NCI-H2171 (cell line): ENCODE measurements around the gene FARP1.

Experiments used
- DNase-seq: peaks from one replicate; lab custom pipeline; 2025; lab: John Stamatoyannopoulos, UW

FARP1 gene

DNA sequence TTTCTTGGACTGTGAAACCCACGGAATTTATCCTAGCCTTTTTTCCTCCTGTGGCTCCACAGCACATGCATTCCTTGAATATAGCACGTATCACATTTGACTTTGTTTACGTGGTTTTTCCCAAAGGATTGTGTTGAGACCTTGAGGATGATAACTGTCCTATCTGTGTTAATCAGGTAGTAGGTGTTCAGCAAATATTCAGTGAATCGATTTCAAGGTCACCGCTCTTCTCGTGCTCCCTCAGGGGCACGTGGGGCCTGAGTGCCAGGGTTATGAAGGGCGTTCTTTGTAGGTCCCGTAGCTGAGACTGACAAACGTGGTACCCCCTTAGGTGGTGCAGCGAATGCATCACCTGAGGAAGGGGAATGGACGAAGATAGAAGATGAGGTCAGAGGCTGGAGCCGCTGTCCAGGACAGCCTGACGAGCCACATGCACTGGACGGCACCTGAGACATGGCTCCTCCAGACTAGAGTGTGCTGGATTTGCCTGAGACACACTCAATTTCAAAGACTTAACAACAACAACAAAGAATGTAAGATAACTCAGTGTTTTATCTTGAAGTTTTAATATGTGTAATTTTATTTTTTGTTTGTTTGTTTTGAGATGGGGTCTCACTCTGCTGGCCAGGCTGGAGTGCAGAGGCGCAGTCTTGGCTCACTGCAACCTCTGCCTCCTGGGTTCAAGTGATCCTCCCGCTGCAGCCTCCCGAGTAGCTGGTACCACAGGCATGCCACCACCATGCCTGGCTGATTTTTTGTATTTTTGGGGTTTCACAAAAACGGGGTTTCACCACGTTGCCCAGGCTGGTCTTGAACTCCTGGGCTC lies 165.4 kb downstream of the FARP1 start:
- DNase-seq = no peak

DNA sequence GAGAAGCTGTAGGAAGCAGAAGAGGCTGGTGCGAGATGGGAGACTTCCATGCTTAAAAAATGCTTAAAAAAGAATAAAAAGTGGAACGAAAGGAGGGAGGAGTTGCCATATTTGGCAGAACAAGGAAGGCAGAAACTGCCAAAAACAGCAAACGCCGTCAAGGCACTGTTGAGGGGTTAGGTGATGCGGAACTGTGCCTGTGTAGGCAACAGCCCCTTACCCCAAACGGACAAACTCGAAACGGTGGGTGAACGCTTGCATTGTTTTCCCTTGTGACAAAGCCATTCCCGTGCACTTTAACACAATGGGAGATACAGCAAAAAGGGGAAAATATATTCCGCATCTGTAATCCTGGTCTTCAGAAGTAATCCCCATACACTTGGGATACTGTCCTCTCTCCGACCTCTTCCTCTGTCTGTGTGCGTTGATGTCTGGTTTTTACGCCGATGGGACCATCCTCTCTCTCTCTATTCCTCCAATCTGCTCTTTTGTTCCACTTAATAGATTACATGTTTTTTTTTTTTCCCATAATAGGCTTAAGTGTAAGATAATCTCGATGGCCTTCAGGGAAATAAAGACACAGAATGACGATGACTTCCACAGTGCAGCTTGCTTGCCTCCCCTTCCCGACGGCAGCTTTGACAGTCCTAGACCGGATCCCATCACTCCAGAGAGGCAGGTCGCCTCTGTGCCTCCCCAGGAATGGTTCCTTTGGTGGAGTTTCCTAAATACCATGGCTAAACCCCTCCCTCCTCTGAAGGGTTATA lies 166.9 kb downstream of the FARP1 start:
- DNase-seq = no peak

DNA sequence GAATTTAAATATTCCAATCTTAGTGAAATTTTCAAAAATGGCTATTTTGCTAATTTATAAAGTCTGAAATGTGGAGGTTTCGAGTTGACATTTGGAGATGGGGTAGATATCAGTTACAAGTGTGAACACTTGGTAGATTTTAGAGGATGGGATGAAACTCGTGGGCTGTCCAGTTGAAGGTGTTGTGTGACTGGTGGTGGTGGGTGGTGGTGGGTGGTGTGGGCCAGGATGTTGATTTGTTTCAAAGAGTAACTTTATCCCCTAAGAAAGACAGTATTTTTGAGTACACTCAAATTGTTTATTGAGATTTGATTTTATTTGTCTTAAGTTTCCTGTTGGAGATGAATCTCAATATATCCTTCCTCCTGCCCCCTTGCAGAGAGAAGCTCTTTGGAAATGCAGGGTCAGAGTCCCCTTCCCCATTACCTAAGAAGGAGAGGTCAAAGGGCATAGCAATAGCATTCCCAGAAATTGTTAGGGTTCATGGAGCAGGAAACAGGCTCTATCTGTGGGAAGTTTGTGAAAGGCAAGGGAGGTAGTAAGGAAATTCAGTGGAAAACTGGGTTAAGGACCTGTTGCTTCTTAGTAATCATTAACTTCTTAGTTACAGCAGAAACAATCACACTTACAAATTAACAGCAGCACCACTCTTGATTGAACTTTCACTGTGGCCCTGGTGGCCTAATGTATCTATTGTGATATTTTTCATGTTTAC lies 167.7 kb downstream of the FARP1 start:
- no peak for DNase-seq

DNA sequence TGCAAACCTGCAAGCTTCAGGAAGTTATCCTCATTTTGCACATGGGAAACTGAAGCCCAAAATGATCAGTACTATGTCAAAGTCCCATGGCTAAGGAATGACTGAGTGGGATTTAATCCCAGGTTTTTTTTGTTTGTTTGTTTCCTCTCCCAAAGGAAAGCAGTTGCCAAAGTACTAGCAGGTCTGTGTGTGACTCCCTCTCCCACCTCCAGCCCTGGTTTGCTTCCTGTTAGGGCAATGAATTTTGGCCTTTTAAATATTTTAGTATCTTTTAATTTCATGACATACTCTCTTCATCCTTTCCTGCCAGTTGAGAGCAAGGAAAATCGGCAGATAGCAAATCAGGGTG lies 168.3 kb downstream of the FARP1 start:
- DNase-seq = no peak

DNA sequence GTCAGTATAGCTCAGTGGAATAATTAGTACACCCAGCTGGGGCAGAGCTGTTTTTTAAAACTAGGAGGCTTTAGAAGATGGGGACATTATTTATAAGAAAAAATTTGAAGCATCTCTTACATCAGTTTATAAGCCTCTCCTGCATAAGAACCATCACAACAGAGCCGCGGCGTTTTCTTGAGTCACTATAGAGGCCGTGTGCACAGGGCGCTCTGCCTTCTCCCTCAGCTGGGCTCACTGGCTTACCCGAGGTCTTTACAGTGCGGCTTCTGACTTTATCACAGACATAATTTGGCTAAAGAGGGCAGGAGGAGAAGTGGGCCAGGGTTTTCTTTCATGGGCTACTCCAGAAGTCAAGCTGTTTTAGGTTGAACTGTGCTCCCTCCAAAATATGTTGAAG lies 169.7 kb downstream of the FARP1 start:
- no peak for DNase-seq

DNA sequence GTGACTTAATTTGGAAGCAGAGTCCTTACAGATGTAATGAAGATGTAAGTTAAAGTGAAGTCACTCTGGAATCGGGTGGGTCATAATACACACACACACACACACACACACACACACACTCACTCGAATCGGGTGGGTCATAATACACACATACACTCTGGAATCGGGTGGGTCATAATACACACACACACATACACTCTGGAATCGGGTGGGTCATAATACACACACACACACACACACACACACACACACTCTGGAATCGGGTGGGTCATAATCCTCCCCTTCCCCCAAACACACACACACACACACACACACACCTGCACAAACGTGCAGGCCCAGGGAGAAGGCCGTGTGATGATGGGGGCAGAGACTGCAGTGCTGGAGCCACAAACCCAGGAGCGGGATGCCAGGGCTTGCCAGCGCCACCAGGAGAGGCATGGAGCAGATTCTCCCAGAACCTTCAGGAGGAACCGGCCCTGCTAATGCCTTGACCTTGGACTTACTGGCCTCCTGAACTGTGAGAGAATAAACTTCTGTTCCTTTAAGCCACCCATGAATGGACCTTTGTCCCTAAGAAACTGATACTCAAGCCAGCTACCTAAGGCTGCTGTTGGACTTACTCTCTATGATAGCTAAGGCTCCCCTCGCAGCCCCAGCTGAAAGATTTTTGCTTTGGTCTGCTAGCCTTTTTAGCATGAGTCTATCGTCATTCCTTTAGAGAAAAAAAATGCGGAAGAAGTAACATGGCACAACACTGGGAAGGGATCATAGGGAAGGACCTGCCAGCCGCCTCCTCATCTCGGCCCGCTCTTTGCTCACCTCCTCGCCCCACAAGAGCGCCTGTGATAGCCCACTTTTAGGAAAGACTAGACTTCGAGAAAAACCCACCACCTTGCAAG lies 170.4 kb downstream of the FARP1 start:
- no peak for DNase-seq

DNA sequence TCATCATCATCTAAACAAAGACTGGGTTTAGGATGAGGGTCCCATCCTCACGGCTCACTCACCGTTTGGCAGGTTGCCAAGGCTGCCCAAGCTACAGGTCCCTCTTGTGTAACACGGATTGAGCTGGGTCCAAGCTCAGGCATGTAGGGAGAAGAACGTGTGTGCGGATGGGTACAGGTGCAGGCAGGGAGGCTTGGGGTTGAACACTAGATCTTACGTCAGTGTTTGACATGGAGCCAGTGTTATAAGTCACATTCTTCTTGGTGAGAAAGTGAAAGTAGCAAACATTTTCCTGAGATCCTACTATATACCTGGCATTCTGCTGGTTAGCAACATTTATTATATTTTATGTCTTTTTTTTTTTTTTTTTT lies 171.0 kb downstream of the FARP1 start:
- DNase-seq = no peak

DNA sequence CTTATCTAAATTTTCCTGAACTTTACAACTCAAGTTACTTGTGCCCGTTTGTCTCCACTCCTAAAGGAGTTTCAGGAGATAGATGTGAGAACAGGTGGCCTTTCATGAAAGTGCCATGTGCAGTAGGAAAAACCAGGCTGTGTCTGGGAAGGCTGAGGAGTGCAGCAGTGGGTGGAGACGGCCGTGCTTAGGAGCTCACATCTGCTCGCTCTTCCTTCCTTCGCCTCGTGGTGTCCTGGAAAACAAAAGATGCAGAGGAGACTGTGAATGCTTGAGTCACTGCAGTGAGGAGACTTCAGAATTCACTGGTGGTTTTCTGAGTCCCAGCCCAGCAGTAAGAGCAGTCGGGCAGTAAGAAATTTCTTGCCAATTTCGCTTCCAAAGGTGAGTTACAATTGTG lies 172.6 kb downstream of the FARP1 start:
- peak; percentile 47 for DNase-seq

DNA sequence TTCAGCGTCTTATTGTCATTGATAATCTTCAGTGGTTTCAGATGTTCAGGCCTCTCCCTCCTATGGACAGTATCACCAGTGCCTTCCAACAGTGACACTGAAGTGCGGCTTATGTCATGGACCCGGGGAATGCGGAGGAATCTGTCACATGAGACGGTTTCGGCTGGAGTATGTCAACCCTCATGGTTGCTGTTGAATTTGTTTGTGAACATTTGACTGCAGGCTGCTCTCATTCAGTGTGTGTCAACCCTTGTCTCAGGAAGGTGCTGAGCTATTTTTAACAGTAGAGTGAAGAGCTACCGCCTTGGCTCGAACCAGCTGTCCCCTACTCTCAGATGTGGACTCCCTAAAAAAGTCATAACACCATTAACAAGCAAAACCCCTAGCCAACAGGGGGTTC lies 173.0 kb downstream of the FARP1 start:
- DNase-seq = no peak

DNA sequence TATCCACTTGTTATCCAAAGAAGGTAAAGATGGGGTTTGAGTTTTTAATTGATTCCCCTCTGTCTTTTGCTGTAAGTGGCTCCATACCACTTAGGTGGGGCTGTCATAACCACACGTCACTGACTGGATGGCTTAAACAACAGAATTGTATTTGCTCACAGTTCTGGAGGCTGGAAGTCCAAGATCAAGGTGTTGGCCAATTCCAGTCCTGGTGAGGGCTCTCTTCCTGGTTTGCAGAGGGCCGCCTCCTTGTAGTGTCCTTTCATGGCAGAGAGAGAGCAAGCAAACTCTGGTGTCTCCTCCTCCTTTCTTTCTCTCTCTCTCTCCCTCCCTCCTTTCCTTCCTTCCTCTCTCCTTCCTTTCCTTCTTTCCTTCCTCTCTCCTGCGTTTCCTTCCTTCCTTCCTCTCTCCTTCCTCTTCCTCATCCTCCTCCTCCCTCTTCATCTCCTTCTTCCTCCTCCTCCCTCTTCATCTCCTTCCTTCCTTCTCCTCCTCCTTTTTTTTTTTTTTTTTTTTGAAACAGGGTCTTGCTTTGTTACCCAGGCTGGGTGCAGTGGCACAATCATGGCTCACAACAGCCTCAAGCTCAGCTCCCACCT lies 174.8 kb downstream of the FARP1 start:
- DNase-seq = no peak

DNA sequence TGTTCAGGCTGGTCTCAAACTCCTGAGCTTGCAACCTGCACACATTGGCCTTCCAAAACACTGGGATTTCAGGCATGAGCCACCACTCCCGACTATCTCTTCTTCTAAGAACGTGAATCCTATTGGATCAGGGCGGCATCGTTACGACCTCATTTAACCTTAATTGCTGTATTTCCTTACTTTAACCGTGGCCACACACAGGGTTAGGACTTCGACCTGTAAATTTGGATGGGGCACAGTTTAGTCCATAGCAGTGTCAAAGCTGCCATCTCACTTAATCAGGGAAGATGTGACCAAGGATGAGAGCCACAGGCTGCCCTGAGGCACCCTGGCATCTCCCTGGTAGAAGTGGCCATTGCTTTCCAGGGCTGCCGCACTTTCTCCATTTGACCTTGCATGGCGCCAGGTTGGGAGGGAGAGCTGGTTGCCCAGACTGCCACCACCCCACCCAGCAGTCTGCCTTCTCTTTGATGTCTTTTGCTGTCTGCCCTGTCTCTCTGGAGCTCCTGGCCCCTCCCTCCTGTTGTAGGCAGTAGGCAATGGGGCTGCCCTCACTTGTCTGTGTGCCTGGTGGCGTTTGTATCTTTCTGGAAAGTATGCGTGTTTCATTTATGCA lies 175.5 kb downstream of the FARP1 start:
- no peak for DNase-seq

DNA sequence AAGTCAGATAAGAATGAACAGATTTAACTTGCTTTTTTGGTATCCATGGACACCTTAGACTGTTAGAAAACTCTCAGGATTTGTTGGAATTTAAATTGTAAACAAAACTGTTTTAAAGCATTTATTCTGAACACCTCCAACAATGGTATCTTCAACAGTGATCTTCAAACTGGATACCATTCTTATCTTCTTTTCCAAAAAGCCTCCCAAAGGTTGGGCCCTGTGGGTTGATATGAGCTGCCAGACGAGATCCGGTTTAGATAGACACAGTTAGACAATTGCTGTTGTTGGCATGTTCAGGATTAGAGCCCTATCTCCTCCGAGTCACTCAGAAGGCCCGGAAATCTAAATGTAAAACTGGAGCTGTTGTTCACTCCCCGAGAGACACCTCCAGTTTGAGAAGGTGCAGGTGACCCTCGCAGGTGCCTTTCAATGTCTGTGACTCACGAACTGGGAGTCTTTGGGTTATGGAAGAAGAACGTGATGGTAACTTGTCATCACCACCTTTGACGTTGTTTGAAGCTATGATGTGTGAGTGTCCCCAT lies 177.7 kb downstream of the FARP1 start:
- DNase-seq = no peak

DNA sequence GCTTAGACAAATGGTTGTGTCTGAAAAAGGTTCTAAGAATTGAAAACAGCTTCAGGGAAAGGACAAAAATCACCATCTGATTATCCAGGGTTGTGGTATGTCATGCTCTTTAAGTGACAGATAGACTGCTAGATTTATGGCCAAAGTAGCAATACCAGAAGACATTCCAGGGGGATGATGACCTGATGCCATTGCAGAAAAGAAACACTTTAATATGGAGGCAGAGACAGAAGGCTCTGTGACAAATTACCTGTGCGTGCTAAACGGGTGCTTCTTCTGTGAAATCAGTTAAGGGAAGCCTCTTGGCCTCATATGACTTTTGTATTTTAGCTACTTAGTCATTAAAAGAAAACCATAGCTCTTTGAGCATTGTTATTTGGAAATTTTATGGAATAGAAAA lies 178.5 kb downstream of the FARP1 start:
- no peak for DNase-seq

DNA sequence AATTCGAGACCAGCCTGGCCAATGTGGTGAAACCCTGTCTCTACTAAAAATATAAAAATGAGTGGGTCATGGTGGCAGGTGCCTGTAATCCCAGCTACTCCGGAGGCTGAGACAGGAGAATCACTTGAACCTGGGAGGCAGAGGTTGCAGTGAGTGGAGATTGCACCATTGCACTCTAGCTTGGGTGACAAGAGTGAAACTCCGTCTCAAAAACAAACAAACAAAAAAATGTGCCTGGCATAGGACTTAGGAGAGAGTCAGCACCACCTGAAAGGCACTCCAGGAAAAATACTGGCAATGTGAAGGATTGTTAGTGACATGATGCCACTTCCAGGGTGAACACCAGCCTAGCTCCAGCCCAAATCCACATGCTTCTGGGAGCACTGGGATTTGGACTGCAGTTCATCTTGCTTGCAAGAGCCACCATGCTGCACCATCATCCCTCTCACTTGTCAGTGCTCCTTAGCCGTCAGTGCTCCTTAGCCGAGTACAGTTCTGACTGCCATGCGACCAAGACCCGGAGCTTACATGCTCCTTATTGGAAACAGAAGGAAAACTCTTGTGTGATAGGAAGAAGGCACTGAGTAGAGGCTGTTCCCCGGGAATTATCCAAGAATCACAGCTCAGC lies 179.3 kb downstream of the FARP1 start:
- DNase-seq = no peak

DNA sequence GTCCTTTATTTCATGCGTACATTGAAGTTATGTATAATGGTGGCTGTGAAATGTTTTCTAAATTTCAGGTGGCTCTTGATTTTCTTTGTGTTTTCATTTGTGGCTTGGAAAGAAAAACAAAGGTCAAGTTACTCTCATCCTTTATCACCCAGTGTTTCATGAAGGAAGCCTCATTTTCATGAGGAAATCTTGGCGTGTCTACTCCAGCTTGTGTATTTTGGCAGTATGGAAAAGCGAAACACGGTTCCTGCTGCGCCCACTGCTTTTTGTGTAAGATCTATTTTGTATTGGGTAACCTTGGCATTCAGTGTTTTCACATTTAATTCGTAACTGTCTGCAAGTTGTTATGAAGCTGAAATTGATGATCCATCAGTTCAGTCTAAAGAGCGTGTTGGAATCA lies 181.2 kb downstream of the FARP1 start:
- no peak for DNase-seq

DNA sequence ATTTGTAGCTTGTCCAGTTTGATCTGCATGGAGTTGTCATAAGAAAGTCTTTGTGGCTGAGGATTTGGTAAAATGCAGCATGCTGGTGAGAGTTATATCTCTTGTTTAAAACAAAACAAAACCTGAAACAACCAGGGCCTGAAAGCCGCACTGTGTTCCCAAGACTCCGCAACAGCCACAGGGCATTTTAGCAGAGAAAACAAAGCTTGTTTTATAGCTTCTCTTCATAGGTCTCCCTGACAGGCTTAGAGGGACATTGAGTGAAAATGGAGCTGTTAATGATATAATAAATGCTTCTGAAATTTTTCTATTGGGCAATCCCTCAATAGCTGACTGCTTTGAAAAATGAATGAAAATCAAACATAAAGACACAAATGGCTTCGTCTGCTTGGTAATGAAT lies 182.8 kb downstream of the FARP1 start:
- DNase-seq = no peak

DNA sequence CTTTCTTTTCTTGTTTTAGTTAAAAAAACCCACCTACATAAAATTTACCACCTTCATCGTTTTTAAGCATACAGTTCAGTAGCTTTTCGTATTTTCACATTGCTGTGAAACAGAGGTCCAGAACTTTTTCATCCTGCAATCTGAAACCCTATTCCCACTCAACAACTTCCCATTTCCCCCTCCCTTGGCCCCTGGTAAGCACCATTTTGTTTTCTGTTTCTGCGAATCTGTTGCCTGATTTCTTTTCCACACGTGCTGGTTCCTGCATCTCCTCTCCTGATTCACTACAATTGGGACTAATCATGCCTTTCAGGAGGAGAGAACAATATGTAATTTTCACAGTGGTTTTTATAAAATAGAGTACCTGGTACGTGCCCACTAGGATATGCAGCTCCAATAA lies 183.4 kb downstream of the FARP1 start:
- no peak for DNase-seq

DNA sequence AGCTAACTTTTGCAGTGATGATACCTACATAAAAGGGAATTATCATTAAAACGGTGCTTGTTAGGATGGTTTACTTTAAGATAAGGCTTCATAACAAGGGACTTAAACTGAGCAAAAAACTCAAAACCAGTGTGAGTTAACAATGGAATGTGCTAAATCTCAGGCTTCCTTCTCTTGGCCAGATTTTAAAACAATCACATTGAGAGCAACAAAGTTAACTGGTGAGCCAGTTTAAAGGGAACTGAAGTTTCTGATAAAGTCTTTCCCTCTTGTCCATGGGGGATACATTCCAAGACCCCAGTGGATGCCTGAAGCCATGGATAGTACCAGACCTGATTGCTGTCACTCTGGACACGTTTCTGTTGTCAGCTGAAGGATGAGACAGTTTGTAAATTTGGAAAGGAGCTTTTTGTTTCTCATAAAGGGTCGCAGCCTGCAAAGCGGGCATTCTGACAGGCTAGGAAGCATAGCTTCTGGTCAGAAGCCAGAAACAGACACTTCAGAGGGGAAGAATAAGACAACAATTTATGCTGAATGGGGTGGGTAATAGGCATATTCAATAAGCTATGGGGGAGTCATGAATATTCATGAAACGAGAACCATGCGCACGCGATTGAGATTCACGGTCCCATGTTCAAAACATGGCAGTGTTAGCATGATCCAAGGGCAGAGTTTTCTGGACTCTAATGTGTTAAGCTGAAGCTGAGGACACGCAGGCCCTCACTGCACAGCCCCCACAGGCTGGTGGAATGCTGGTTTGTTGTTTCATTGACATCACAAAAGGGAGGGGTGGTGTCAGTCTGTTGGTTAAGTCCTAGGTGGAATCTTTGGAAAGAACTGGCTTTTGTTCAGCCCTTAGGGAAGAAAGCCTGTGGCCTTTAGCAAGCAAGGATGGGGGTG lies 184.7 kb downstream of the FARP1 start:
- no peak for DNase-seq

DNA sequence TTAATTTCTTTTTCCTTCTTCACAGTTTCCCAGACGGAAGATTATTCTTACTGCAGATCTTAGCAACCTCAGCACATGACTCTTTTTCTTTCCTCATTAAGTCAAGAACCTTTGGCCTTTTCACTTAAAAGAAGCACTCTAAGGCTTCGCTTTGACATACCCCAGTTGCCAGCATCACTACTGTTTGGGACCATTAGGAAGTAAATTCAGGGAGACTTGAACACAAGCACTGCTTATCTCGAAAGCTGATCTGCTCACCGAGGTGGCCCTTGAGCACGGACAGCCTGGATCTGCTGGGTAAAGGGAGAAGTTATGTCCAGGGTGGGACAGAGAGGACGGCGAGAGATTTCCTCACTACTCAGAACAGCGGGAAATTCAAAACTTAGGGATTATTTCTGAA lies 185.6 kb downstream of the FARP1 start:
- DNase-seq = no peak
